ENCODE data around the gene ADD2.

The ADD2 gene

DNA sequence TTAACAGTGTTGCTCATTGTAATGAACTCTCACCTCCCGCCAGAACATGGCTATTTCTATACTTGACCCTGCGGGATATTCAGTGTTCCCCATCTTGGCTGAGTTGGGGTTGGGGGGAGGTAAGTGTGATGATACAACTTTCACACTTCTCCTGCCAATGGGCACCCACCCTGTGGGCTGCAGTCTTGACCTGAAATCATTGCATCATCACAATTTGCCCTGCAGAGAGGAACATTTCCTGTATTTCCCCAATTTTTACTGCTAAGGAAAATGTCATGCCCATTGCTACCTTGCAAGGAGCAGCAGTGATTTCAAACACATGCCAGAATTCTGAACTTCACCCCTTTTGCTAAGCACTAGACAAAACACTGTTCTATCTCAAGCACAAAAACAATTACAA is 92.1 kb downstream of the ADD2 start:
- no peak overlapping the region for H3K4me3 ChIP-seq (ENCODE audit: low read depth, low read length)
- no peak for DNase-seq (ENCODE audit: low read depth)
- TF ChIP-seq, protein P1, sequence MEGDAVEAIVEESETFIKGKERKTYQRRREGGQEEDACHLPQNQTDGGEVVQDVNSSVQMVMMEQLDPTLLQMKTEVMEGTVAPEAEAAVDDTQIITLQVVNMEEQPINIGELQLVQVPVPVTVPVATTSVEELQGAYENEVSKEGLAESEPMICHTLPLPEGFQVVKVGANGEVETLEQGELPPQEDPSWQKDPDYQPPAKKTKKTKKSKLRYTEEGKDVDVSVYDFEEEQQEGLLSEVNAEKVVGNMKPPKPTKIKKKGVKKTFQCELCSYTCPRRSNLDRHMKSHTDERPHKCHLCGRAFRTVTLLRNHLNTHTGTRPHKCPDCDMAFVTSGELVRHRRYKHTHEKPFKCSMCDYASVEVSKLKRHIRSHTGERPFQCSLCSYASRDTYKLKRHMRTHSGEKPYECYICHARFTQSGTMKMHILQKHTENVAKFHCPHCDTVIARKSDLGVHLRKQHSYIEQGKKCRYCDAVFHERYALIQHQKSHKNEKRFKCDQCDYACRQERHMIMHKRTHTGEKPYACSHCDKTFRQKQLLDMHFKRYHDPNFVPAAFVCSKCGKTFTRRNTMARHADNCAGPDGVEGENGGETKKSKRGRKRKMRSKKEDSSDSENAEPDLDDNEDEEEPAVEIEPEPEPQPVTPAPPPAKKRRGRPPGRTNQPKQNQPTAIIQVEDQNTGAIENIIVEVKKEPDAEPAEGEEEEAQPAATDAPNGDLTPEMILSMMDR (IDR thresholded peaks at IDR 0.05; ENCODE audit: low read depth, low read length, missing control alignments), result no peak

DNA sequence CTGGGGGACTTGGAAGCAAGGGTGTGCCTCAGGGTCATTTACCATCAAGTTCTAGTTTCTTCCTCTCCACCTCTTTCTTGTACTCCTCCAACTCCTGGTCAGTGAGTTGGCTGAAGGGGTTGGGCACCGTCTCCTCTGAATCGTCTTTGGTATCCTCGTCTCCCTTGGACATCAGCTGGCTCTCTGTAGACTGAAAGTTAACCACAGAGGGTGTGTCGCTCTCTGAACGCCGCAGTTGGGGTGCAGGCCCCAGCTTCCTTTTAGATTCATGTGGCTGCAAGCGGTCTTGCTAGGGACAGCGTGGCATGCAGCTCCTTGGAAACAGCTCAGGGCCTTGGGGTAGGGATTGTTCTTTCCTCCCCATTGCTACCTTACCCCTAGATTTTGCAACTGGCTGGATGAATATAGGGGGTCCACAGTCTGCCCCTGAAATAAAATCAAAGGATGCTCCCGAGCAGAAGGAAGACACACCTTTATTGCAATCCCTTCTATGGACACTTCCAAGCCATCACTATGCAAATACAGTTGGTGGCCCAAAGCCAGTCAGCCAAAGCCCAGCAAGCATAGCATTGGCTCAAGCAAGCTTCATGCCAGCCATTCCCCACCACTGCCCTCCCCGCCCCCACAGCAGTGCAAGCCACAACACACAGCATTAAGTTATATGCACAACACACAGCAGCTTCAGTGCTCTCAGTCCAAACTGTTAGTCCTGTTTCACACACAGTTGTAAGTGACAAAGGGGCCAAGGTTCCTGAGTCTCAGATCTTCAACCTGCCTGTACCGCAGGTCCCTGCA is 93.2 kb downstream of the ADD2 start:
- no peak for DNase-seq (ENCODE audit: low read depth)
- TF ChIP-seq, protein P1 (IDR thresholded peaks at IDR 0.05; ENCODE audit: low read depth, low read length, missing control alignments), result no peak

DNA sequence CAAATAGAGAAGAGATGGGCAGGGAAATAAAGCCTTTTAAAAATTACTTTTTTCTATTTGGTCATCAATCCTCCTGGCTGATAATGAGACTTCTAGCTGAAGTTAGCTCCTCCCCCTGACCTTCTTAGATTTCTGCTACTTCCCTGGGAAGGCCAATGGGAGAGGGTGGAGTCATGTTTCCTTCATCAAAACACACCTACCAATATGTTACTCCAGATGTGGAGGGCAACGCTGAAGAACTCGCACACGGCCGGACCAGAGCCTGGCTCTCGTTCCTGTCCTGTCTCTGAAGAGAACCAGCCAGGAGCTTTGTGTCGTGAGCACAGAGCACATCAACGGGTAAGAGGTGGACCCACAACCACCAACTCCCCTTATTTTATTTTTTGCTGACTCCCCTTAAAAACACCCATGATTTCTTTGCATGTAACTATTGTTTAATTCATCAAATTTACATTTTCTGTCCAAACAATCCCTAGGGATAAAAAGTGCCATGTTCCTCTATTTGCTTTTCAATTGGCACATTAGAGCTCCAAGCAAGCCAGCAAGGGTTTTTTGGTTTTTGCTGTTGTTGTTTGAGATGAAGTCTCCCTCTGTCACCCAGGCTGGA is 94.9 kb downstream of the ADD2 start:
- TF ChIP-seq, protein P1 (IDR thresholded peaks at IDR 0.05; ENCODE audit: low read depth, low read length, missing control alignments), result no peak
- no peak overlapping the region for H3K4me3 ChIP-seq (ENCODE audit: low read depth, low read length)
- no peak for DNase-seq (ENCODE audit: low read depth)

More for the DNA sequence above, 93.2 kb downstream of the ADD2 start:
- H3K4me3 ChIP-seq (ENCODE audit: low read depth, low read length), result no peak overlapping the region

DNA sequence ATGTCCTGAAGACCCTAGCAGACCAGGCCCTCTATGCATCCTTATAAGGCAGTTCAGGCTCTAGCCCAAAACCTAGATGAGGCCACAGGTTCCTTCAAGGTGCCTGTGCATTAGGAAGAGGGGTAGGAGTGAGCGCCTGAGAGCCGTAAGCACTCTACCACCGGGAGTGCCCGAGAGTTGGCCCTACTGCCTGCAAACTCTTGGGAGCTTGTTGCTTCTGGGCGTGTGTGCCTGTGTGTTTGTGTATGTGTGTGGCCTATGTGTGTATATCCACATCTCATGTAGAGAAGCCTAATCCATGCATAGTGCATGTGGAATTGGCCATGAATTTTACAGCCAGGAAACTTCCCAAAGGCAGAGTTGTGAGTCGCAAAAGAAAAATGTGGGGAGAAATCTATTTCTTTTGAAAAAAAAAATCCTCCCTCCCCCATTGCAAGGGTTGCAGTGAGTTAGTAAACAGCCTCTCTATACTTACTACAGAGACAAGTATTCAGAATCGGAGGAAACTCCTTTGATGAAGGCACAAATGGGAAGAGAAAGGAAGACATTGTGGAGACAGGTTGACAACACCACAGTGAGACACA is 96.8 kb downstream of the ADD2 start:
- no peak overlapping the region for H3K4me3 ChIP-seq (ENCODE audit: low read depth, low read length)
- DNase-seq (ENCODE audit: low read depth), result no peak
- TF ChIP-seq, protein P1 (IDR thresholded peaks at IDR 0.05; ENCODE audit: low read depth, low read length, missing control alignments), result no peak

DNA sequence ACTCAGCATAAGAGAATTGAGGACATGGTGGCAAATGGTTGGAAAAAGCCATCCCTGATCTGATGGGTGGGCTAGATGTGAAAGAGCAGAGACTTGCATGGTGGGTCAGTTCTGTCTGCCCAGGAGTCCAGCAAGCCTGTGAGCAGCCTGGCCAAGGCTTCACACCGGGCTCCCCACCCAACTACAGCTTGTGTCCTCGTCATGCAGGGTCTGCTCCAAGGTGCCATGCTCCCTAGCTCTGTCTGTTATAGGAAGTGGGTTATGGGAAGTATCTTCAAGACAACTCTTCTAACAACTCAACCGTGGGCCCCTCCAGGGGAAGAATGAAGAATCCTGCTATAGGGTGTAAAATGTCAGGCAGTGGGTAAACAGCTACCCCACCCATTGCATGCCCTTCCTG is 97.4 kb downstream of the ADD2 start:
- TF ChIP-seq, protein P1 (IDR thresholded peaks at IDR 0.05; ENCODE audit: low read depth, low read length, missing control alignments), result no peak
- no peak overlapping the region for H3K4me3 ChIP-seq (ENCODE audit: low read depth, low read length)
- DNase-seq (ENCODE audit: low read depth), result no peak

DNA sequence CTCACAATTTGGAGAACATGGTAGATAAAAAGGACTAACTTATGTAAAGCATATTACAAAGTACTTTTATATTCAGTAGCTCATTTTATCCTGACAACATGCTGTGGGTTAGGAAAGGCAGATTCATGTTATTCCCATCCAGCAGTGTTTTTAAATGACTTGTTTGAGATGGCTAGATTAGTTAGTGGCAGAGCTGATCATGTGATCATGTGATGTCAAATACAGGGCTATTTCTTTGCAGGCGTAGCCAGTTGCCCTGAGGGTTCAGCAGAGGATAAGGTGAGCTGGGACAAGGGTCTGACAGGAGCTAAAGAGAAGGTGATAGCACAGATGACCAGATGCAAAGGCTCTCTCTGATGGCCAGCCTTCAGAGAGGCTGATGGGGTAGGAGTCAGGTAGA is 97.8 kb downstream of the ADD2 start:
- TF ChIP-seq, protein P1 (IDR thresholded peaks at IDR 0.05; ENCODE audit: low read depth, low read length, missing control alignments), result no peak
- H3K4me3 ChIP-seq (ENCODE audit: low read depth, low read length), result no peak overlapping the region
- no peak for DNase-seq (ENCODE audit: low read depth)
